Measurements from ENCODE around the gene RELN.

Gene RELN

GRCh38 chr7:103993551-103993950 is 4.1 kb upstream of the RELN start:
- no peak for DNase-seq
- intact Hi-C loops (cut with DNase I): no loop called here

- DNase-seq: no peak
- intact Hi-C loops (cut with DNase I): no loop called here
Measured at GRCh38 chr7:103991406-103991805, 1.9 kb upstream of the RELN start.

GRCh38 chr7:103990991-103991390 is 1.5 kb upstream of the RELN start:
- intact Hi-C loops (cut with DNase I): no loop called here

GRCh38 chr7:103989785-103990767 is 618 bp upstream of the RELN start:
- intact Hi-C loops (cut with DNase I): no loop called here
- DNase-seq: peak in 33 of 42 donors; percentile 3 to 58 (median 27)

More at GRCh38 chr7:103990991-103991390, 1.5 kb upstream of the RELN start:
- no peak for DNase-seq

GRCh38 chr7:103988468-103989199 is 824 bp downstream of the RELN start:
- DNase-seq: peak in 15 of 42 donors; percentile 1 to 60 (median 17)

GRCh38 chr7:103987451-103987850 is 2.0 kb downstream of the RELN start:
- intact Hi-C loops (cut with DNase I): no loop called here
- peak in 1 of 42 donors; percentile 4 for DNase-seq

More at GRCh38 chr7:103988468-103989199, 824 bp downstream of the RELN start:
- intact Hi-C loops (cut with DNase I): no loop called here

- intact Hi-C loops (cut with DNase I): no loop called here
- no peak for DNase-seq
Measured at GRCh38 chr7:103985565-103986126, 3.8 kb downstream of the RELN start.

GRCh38 chr7:103984050-103984449 is 5.4 kb downstream of the RELN start:
- intact Hi-C loops (cut with DNase I): no loop called here
- no peak for DNase-seq

- no peak for DNase-seq
- intact Hi-C loops (cut with DNase I): no loop called here
Measured at GRCh38 chr7:103983201-103983977, 6.1 kb downstream of the RELN start.

GRCh38 chr7:103981003-103981423 is 8.4 kb downstream of the RELN start:
- intact Hi-C loops (cut with DNase I): no loop called here

GRCh38 chr7:103972779-103973434 is 16.6 kb downstream of the RELN start:
- intact Hi-C loops (cut with DNase I): no loop called here
- no peak for DNase-seq

More at GRCh38 chr7:103981003-103981423, 8.4 kb downstream of the RELN start:
- no peak for DNase-seq

- no peak for DNase-seq
- intact Hi-C loops (cut with DNase I): no loop called here
Measured at GRCh38 chr7:103967401-103967800, 22.1 kb downstream of the RELN start.

GRCh38 chr7:103966593-103967277 is 22.7 kb downstream of the RELN start:
- DNase-seq: no peak
- intact Hi-C loops (cut with DNase I): no loop called here

- intact Hi-C loops (cut with DNase I): no loop called here
- no peak for DNase-seq
Measured at GRCh38 chr7:103964269-103964668, 25.2 kb downstream of the RELN start.

- intact Hi-C loops (cut with DNase I): no loop called here
- no peak for DNase-seq
Measured at GRCh38 chr7:103962070-103962469, 27.4 kb downstream of the RELN start.

- DNase-seq: peak in 12 of 42 donors; percentile 10 to 56 (median 18)
- intact Hi-C loops (cut with DNase I): no loop called here
Measured at GRCh38 chr7:103958284-103958818, 31.1 kb downstream of the RELN start.

- intact Hi-C loops (cut with DNase I): no loop called here
- DNase-seq: no peak
Measured at GRCh38 chr7:103955985-103956384, 33.5 kb downstream of the RELN start.

Measured in head of caudate nucleus (tissue), 42 donors.